Measurements from ENCODE around the gene KCP.

The KCP gene

DNA sequence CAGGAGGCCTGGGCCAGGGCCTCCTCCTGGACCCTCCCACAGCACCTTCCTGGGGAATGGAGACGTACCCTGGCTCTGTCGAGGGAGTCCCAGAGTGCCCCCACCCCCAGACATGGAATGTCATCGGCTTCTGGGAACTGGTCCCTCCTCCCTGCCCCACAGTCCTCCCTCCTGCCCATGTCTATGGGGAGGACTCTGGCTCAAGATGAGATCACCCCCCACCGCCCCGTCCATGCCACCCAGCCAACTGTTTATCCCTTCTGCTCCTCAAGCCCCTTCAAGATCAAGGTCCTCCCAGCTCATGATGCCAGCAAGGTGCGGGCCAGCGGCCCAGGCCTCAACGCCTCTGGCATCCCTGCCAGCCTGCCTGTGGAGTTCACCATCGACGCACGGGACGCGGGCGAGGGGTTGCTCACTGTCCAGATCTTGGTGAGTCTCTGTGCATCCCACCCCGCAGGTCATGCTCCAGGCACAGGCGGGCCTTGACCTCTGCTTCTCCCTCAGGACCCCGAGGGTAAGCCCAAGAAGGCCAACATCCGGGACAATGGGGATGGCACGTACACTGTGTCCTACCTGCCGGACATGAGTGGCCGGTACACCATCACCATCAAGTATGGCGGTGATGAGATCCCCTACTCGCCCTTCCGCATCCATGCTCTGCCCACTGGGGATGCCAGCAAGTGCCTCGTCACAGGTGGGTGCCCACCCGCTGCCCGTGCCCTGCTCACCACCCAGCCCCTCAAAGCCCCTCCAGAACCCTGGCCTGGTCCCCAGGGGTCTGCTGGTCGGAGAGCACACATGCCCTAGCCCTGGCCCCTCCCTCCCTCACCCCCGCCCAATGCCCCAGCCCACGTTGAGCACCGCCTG, 62.0 kb downstream of the KCP start:
- TF ChIP-seq, protein P1, sequence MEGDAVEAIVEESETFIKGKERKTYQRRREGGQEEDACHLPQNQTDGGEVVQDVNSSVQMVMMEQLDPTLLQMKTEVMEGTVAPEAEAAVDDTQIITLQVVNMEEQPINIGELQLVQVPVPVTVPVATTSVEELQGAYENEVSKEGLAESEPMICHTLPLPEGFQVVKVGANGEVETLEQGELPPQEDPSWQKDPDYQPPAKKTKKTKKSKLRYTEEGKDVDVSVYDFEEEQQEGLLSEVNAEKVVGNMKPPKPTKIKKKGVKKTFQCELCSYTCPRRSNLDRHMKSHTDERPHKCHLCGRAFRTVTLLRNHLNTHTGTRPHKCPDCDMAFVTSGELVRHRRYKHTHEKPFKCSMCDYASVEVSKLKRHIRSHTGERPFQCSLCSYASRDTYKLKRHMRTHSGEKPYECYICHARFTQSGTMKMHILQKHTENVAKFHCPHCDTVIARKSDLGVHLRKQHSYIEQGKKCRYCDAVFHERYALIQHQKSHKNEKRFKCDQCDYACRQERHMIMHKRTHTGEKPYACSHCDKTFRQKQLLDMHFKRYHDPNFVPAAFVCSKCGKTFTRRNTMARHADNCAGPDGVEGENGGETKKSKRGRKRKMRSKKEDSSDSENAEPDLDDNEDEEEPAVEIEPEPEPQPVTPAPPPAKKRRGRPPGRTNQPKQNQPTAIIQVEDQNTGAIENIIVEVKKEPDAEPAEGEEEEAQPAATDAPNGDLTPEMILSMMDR (IDR thresholded peaks at IDR 0.05; ENCODE audit: low read depth, low read length), result no peak
- DNase-seq (ENCODE audit: extremely low read depth, low read depth), result no peak

DNA sequence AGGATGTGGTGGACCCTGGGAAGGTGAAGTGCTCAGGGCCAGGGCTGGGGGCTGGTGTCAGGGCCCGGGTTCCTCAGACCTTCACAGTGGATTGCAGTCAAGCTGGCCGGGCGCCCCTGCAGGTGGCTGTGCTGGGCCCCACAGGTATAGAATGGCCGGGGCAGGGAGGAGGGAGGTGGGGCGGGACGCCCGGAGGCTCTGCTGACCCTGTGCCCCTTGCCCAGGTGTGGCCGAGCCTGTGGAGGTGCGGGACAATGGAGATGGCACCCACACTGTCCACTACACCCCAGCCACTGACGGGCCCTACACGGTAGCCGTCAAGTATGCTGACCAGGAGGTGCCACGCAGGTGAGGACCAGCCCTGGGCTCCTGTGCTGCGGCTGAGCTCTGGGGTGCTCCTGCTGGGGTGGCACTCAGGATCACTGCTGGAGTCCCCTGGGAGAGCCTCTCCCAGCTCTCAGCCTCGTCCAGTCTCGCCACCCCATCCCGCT, 62.7 kb downstream of the KCP start:
- no peak for DNase-seq (ENCODE audit: extremely low read depth, low read depth)

DNA sequence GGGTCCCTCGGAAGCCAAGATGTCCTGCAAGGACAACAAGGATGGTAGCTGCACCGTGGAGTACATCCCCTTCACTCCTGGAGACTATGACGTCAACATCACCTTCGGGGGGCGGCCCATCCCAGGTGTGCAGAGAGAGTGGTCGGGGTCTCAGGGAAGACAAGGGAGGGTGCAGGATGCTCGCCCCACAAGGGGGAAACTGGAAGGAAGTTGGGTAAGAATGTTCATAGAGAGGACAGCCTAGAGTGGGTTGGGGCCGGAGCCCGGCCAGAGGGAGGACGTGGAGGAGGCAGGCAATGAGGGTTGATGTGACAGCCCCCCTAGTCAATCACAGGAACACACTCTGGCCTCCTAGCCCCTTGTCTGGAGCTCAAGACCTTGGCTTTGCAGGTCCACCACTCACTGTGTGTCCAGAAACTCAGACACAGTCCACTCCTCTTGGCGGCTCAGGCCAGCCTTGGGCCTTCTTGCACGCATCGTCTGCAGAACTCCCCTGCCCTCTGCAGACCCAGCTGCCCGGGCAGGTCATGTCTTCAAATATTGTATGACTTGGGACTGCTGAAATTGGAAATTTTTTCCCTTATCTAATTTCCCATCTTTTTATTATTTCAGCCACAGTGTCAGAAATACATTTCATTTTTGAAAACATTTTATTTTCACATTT, 63.6 kb downstream of the KCP start:
- no peak for DNase-seq (ENCODE audit: extremely low read depth, low read depth)
- TF ChIP-seq, protein P1 (IDR thresholded peaks at IDR 0.05; ENCODE audit: low read depth, low read length), result no peak

More for the DNA sequence above, 62.7 kb downstream of the KCP start:
- TF ChIP-seq, protein P1 (IDR thresholded peaks at IDR 0.05; ENCODE audit: low read depth, low read length), result no peak

DNA sequence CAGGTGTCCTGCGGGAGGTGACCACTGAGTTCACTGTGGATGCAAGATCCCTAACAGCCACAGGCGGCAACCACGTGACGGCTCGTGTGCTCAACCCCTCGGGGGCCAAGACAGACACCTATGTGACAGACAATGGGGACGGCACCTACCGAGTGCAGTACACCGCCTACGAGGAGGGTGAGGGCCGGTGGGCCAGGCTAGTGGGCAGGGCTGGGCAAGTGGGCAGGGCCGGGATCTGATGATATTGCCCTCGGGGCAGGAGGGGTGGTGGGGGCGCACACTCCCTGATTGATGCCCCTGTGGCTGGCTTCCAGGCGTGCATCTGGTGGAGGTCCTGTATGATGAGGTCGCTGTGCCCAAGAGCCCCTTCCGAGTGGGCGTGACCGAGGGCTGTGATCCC, 64.5 kb downstream of the KCP start:
- DNase-seq (ENCODE audit: extremely low read depth, low read depth), result no peak
- TF ChIP-seq, protein P1 (IDR thresholded peaks at IDR 0.05; ENCODE audit: low read depth, low read length), result no peak

DNA sequence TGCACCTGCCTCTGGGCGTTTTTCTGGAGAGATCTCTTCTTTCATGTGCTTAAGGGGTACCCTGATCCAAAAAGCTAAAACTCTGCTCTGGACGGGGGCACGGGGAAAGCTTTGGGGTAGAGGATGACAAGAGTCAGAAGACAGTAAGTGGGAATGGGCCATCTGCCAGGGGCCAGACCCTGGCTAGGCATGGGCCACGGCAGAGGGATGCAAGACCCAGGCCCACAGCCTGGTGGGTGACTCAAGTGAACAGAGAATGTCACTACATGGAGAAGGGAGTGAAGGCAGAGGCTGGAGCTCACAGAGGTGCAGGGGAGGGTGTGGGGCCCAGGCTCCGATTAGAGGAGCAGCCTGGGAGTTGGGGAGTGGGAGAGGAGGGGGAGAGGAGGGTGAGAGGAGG, 65.0 kb downstream of the KCP start:
- TF ChIP-seq, protein P1 (IDR thresholded peaks at IDR 0.05; ENCODE audit: low read depth, low read length), result no peak

DNA sequence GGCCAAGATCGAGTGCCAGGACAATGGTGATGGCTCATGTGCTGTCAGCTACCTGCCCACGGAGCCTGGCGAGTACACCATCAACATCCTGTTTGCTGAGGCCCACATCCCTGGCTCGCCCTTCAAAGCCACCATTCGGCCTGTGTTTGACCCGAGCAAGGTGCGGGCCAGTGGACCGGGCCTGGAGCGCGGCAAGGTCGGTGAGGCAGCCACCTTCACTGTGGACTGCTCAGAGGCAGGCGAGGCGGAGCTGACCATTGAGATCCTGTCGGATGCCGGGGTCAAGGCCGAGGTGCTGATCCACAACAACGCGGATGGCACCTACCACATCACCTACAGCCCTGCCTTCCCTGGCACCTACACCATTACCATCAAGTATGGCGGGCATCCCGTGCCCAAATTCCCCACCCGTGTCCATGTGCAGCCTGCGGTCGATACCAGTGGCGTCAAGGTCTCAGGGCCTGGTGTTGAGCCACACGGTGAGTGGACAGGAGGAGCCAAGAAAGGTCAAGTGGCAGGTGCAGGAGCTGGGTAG, 65.7 kb downstream of the KCP start:
- TF ChIP-seq, protein P1 (IDR thresholded peaks at IDR 0.05; ENCODE audit: low read depth, low read length), result no peak
- DNase-seq (ENCODE audit: extremely low read depth, low read depth), result no peak

More for the DNA sequence above, 65.0 kb downstream of the KCP start:
- DNase-seq (ENCODE audit: extremely low read depth, low read depth), result no peak
